Measurements from ENCODE around the gene PPP3R1.

- TF ChIP-seq TAF1 (IDR thresholded peaks at IDR 0.05; ENCODE audit: borderline replicate concordance, insufficient read depth, low read length) (no peak), POLR2AphosphoS5 (IDR thresholded peaks at IDR 0.05; ENCODE audit: low read depth, low read length) (no peak)
- TF ChIP-seq, protein P1, sequence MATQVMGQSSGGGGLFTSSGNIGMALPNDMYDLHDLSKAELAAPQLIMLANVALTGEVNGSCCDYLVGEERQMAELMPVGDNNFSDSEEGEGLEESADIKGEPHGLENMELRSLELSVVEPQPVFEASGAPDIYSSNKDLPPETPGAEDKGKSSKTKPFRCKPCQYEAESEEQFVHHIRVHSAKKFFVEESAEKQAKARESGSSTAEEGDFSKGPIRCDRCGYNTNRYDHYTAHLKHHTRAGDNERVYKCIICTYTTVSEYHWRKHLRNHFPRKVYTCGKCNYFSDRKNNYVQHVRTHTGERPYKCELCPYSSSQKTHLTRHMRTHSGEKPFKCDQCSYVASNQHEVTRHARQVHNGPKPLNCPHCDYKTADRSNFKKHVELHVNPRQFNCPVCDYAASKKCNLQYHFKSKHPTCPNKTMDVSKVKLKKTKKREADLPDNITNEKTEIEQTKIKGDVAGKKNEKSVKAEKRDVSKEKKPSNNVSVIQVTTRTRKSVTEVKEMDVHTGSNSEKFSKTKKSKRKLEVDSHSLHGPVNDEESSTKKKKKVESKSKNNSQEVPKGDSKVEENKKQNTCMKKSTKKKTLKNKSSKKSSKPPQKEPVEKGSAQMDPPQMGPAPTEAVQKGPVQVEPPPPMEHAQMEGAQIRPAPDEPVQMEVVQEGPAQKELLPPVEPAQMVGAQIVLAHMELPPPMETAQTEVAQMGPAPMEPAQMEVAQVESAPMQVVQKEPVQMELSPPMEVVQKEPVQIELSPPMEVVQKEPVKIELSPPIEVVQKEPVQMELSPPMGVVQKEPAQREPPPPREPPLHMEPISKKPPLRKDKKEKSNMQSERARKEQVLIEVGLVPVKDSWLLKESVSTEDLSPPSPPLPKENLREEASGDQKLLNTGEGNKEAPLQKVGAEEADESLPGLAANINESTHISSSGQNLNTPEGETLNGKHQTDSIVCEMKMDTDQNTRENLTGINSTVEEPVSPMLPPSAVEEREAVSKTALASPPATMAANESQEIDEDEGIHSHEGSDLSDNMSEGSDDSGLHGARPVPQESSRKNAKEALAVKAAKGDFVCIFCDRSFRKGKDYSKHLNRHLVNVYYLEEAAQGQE (IDR thresholded peaks at IDR 0.05; ENCODE audit: insufficient read depth in 1 of 2, low read depth in 2 of 2, low read length in 2 of 2), result no peak
Observed at GRCh38 chr2:68226794-68227193, 25.5 kb downstream of the PPP3R1 start.

Measured in PFSK-1 (cell line).